ENCODE data around the gene CHADL.

DNA sequence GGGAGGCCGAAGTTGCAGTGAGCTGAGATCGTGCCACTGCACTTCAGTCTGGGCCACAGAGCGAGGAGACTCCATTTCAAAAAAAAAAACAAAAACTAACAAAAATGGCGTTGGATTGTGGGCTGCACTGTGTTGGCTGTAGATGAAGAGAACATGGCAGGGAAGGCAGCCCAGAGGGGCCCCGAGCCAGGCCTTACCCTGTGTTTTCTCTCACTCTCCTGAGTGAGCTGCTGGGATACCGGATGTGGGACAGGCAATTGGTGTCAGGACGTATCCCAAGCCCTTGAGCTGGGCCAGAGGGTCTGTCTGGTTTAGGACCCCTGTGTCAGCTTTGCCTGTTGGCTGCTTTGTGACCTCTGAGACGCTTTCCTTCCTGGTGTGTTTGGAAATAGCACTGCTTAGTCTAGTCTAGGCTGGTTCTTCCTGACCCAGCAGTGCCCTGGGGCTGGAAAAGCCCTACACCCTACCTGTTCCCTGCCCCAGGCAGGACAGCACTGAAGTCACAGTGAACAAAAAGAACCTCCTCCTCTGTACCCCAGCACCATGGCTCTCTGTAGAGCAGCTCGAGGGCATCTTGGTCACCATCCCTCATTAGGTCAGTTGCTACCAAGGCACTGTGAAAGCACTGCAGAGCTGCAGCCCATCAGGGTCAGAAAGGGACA, 17.8 kb downstream of the CHADL start:
- TF ChIP-seq, protein P1, sequence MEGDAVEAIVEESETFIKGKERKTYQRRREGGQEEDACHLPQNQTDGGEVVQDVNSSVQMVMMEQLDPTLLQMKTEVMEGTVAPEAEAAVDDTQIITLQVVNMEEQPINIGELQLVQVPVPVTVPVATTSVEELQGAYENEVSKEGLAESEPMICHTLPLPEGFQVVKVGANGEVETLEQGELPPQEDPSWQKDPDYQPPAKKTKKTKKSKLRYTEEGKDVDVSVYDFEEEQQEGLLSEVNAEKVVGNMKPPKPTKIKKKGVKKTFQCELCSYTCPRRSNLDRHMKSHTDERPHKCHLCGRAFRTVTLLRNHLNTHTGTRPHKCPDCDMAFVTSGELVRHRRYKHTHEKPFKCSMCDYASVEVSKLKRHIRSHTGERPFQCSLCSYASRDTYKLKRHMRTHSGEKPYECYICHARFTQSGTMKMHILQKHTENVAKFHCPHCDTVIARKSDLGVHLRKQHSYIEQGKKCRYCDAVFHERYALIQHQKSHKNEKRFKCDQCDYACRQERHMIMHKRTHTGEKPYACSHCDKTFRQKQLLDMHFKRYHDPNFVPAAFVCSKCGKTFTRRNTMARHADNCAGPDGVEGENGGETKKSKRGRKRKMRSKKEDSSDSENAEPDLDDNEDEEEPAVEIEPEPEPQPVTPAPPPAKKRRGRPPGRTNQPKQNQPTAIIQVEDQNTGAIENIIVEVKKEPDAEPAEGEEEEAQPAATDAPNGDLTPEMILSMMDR (conservative IDR thresholded peaks at IDR 0.05) = no peak
- TF ChIP-seq EZH2 (IDR thresholded peaks at IDR 0.05; ENCODE audit: low read depth) = no peak

Measured in PC-9 (cell line).